H1 (cell line): Measurements from ENCODE around the gene EIF4E1B. TPM values are rescaled to one million over a fixed set of nuclear protein-coding genes. Genes with fewer than 3 reads are reported as not detected.

ENCODE experiments used
- CHD7 ChIP-seq: fragments of 300-600 bp; sonication (generic); IDR thresholded peaks from 2 replicates; pipeline ENCODE4 v1.7.1; 2012; ENCODE audit warnings: low read length, moderate library complexity, mild to moderate bottlenecking, inconsistent platforms; ENCODE audit not compliant: insufficient replicate concordance
- RXRA ChIP-seq: IDR thresholded peaks from 2 replicates; pipeline ENCODE4 v1.6.1; 2011; ENCODE audit warnings: low read depth, mild to moderate bottlenecking, low read length, moderate library complexity; ENCODE audit not compliant: insufficient read depth
- SAP30 ChIP-seq: fragments of 300-600 bp; sonication (generic); IDR thresholded peaks from 2 replicates; pipeline ENCODE4 v1.7.1; 2012; ENCODE audit warnings: low read length, moderate library complexity, mild to moderate bottlenecking, inconsistent platforms; ENCODE audit not compliant: insufficient read depth, insufficient replicate concordance
- TAF1 ChIP-seq: IDR thresholded peaks from 2 replicates; pipeline ENCODE4 v1.6.1; 2011; ENCODE audit warnings: mild to moderate bottlenecking, low read depth, low read length
- polyA plus RNA-seq, 7 experiments: library from polyadenylated mRNA; depleted of rRNA in 3 of 7; stranded (reverse) in 5 of 7; unstranded in 2 of 7; fragments of >200 nt in 5 of 7; fragments of 200-250 nt in 2 of 7; gene quantifications; 1 replicate in 5 of 7; 2 replicates in 1 of 7; 4 replicates in 1 of 7; pipeline versions ENCODE4 v1.2.1 to v1.2.3, GENCODE V29; 2011 to 2013; ENCODE audit warnings: missing spikeins in 2 of 7, mixed read lengths in 2 of 7
- total RNA-seq: library from RNA; stranded (reverse); fragmentation: NEBNext Ultra II Directional; extraction: Animal tissue kit (Norgen Biotek cat#: 25700); gene quantifications from 2 replicates; pipeline ENCODE4 v1.2.1, GENCODE V29; 2021

The EIF4E1B gene
- total and polyA plus RNA-seq, 2 of the 8 experiments (the other 6 are each of a cell fraction or from before 2014, with no cell fraction given), result 0.97 to 1.3 TPM

- no peak for TF ChIP-seq CHD7
- TF ChIP-seq TAF1, result no peak
- TF ChIP-seq SAP30, result peak; percentile 55
- no peak for TF ChIP-seq RXRA
Measured at GRCh38 chr5:176630681-176631222, 277 bp downstream of the EIF4E1B start (continued).
